H7 (cell line): ENCODE measurements around the gene HLX. TPM values are rescaled to one million over a fixed set of nuclear protein-coding genes. Genes with fewer than 3 reads are reported as not detected.

Experiments used
- DNase-seq: peaks from one replicate; pipeline ENCODE4 v3.0.0; 2012
- H3K27me3 ChIP-seq: 2 replicates; pipeline ENCODE4 v1.6.0; 2011; ENCODE audit warnings: mild to moderate bottlenecking, low read length; ENCODE audit not compliant: control insufficient read depth, insufficient read depth
- H3K36me3 ChIP-seq: replicated peaks from 2 replicates; pipeline ENCODE4 v1.5.1; 2011; ENCODE audit warnings: low read length; ENCODE audit not compliant: control insufficient read depth, insufficient read depth
- H3K4me3 ChIP-seq: 2 replicates; pipeline ENCODE4 v1.5.1; 2011; ENCODE audit warnings: low read depth, mild to moderate bottlenecking, control low read depth, low read length, moderate library complexity; ENCODE audit not compliant: insufficient read depth
- total RNA-seq: library from RNA; depleted of rRNA; stranded (reverse); fragments of >200 nt; shearing (Covaris generic); gene quantifications from 2 replicates; pipeline ENCODE4 v1.2.3, GENCODE V29; 2014

HLX gene
- total RNA-seq, 1 experiment from 2014 or later = 0.21 TPM

DNA sequence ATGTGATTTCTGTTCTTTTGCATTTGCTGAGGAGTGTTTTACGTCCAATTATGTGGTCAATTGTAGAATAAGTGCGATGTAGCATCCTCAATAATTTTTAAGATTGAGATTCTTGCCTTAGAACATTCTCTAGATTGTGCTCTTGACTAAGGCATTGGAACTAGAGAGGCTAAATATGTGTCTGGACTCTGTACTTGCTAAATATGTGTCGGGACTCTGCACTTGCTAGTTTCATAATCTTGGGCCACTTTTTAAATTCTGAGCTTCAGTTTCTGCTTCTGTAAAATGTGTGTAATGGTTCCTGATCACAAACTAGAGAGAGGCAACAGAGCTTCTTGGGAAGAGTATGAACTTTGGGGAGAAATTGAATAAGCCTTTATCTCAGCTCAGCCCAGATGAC, 21.6 kb downstream of the HLX start:
- Histone ChIP-seq H3K4me3 (no peak overlapping the region), H3K36me3 (no peaks in the 10 kb centered on the region), H3K27me3 (peaks cover 17% of the 10 kb centered on the region)
- DNase-seq = no peak

DNA sequence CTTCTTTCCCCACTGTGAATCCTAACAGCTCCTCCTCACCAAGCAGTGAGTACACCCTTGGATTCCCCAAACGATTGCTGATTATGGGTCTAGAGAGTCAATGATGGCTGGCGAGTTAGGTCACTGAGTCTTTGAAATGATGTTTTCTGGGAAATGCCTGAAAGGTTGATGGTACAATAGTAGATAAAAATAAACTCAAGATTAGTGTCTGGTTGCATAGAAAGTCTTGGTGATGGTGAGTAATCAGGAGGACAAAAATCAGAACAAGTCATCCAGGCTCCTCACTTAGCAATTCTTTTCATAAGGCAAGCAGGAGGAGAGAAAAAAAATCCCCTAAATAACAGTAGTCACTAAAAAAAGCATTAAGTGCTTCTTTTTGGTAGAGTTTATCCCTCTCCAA, 22.6 kb downstream of the HLX start:
- no peak for DNase-seq
- no peaks in the 10 kb centered on the region for H3K36me3 ChIP-seq
- H3K4me3 ChIP-seq = no peak overlapping the region
- H3K27me3 ChIP-seq = peaks cover 6% of the 10 kb centered on the region

DNA sequence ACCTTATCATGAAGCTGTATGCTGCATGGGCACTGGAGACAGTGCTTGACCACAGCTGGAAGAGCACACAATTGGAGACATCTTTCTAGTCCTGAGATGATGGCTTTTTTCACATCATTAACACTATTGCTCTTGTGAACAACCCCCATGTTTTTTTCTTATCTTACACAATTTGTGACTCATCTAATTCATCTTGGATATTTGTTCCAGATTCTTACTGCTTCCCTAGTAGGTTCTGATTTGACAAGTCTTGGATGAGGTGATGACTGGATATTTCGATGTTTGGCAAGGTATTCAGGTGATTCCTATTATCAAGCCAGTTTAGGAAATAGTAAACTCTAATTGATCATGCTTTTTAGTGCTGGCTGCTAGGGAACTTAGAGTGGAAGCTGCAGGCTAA, 23.7 kb downstream of the HLX start:
- H3K36me3 ChIP-seq = no peaks in the 10 kb centered on the region
- DNase-seq = no peak

GRCh38 chr1:220904876-220905275, 25.6 kb downstream of the HLX start:
- Histone ChIP-seq H3K36me3 (no peaks in the 10 kb centered on the region), H3K4me3 (no peak overlapping the region), H3K27me3 (peaks cover 2% of the 10 kb centered on the region; the same call in 1 of the 2 replicates)
- no peak for DNase-seq

More for the DNA sequence above, 23.7 kb downstream of the HLX start:
- Histone ChIP-seq H3K27me3 (peaks cover 2% of the 10 kb centered on the region; the same call in 1 of the 2 replicates), H3K4me3 (no peak overlapping the region)

- H3K36me3 ChIP-seq = no peaks in the 10 kb centered on the region
- H3K4me3 ChIP-seq = no peak overlapping the region
- peaks cover 2% of the 10 kb centered on the region; the same call in 1 of the 2 replicates for H3K27me3 ChIP-seq
- no peak for DNase-seq
Measured at GRCh38 chr1:220905650-220906560, 26.7 kb downstream of the HLX start.

- Histone ChIP-seq H3K36me3 (no peaks in the 10 kb centered on the region), H3K27me3 (peaks cover 2% of the 10 kb centered on the region; the same call in 1 of the 2 replicates), H3K4me3 (no peak overlapping the region)
- DNase-seq = no peak
Measured at GRCh38 chr1:220906561-220907334, 27.5 kb downstream of the HLX start.

DNA sequence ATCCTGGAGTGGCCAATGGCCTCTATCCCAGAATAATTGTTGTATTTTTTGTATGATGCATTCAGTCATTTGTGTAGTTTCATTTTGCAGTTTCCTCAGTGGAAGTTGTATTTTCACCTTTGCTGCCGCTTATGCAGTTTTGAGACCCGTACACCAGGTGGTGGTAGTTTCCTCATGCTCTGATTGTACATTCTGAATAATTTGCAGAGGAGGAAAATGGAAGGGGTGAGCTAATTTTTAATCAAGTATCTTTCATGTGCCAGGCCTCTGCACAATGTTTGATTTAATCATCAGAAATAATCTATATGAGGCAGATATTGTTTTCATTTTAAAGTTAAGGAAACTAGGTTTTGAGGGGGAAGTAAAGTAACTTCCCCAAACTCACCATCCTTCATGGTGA, 29.5 kb downstream of the HLX start:
- DNase-seq = no peak
- Histone ChIP-seq H3K4me3 (no peak overlapping the region), H3K36me3 (no peaks in the 10 kb centered on the region), H3K27me3 (peaks cover 2% of the 10 kb centered on the region; the same call in 1 of the 2 replicates)

GRCh38 chr1:220910021-220910420, 30.8 kb downstream of the HLX start:
- DNase-seq = no peak
- Histone ChIP-seq H3K36me3 (no peaks in the 10 kb centered on the region), H3K4me3 (no peak overlapping the region), H3K27me3 (no peaks in the 10 kb centered on the region)

GRCh38 chr1:220914283-220915116, 35.3 kb downstream of the HLX start:
- no peak for DNase-seq
- no peak overlapping the region for H3K4me3 ChIP-seq
- no peaks in the 10 kb centered on the region for H3K36me3 ChIP-seq
- no peaks in the 10 kb centered on the region; the same call in 1 of the 2 replicates for H3K27me3 ChIP-seq

DNA sequence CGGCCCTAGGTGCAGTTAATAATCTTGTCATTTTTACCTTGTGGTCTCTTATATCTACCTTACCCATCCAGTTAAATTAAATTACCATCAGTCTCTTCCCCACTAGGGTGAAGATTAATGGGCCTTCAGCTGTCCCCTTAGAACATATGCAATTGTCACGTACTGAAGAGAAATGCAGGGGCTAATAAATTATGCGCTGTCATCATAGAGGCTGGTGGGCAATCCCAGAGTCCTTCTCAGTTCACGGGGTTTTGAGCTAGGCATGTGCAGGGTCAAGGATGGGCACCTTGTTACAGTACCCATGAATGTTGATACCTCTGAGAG, 35.8 kb downstream of the HLX start:
- no peak for DNase-seq
- no peaks in the 10 kb centered on the region for H3K36me3 ChIP-seq
- H3K27me3 ChIP-seq = no peaks in the 10 kb centered on the region; the same call in 1 of the 2 replicates
- no peak overlapping the region for H3K4me3 ChIP-seq

DNA sequence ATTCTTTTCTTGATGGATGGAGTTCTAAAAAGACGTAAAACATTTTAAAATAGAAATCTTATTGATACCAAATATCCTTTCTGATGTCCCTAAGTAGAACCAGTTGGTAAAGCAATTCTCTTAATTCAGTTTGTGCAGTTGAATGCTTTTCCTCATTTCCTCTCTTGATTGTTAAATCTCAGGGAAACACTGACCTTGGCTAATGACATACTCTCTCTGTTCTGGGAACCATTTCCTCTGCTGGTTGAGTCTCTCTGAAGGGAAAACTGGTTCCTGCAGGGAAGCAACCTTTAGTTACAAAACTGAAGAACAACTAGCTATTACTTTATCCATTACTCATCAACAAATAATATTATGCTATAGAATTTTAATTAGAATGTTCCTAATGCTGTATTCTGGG, 36.7 kb downstream of the HLX start:
- no peak for DNase-seq
- Histone ChIP-seq H3K36me3 (no peaks in the 10 kb centered on the region), H3K27me3 (no peaks in the 10 kb centered on the region; the same call in 1 of the 2 replicates), H3K4me3 (no peak overlapping the region)

DNA sequence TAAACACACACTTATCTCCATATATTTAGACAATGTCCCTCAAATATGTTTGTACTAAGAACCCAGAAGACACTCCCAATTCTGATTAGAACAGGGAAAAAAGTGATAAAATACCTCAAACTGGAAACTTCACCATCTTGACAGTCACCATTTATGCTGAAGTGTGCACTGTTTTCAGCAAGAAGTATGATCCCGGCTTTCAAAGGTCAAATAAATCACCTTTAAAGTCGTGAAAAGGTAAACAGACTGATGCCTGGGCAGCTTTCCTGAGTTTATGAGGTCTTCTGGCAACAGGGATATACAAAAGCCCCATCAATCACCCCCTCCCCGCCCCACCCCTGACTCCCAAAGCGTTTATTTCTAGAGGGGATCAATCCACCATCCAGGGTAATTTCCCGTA, 37.9 kb downstream of the HLX start:
- DNase-seq = no peak
- Histone ChIP-seq H3K4me3 (no peak overlapping the region), H3K36me3 (no peaks in the 10 kb centered on the region), H3K27me3 (no peaks in the 10 kb centered on the region; the same call in 1 of the 2 replicates)

DNA sequence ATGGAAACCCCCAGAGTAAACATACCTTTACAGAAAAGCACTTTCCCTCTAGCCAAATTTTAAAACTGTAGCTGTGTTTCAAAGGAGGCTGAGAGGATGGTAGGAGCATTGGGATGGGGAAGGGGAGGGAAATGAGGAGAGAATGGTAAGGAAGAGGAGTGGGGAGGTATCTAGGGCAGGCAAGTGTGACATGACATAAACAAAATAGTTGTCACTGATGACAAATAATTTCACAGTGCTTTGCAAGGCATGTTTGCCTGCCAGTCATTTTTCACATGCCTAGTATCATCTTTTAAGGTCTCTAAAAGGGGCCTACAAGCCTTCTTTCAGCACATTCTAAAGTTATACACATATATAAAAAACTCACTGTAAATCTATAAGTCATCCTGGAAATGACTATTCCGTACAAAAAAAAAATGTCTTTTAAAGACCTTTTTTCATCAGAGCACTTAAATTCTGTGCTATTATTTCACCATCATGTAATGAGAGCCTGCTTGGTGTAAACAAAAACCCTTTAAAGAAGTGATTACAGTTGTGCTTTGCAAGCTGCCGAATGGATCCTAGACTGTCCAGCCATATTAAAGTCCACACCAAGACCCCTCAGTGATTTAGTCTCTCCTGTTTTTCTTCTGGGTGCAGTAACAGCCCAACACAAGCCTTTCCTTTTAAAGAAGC, 38.4 kb downstream of the HLX start:
- no peak for DNase-seq
- no peak overlapping the region for H3K4me3 ChIP-seq
- H3K27me3 ChIP-seq = no peaks in the 10 kb centered on the region; the same call in 1 of the 2 replicates
- no peaks in the 10 kb centered on the region for H3K36me3 ChIP-seq
